Lower leg skin (tissue), 3 donors: ENCODE data around the gene BEX5.

ENCODE experiments used
- POLR2A ChIP-seq, 2 donors: fragments of 450-650 bp; IDR thresholded peaks; one replicate each; pipeline ENCODE4 v1.6.1; 2016 to 2017; ENCODE audit warnings: antibody characterized with exemption in 2 of 2, mild to moderate bottlenecking in 1 of 2, moderate library complexity in 1 of 2
- TF ChIP-seq, protein P1 (sequence below), 3 donors: fragments of 450-650 bp; IDR thresholded peaks; one replicate each; pipeline ENCODE4 v1.5.1; 2016; ENCODE audit warnings: antibody characterized with exemption in 3 of 3, mild to moderate bottlenecking in 3 of 3, moderate library complexity in 2 of 3

DNA sequence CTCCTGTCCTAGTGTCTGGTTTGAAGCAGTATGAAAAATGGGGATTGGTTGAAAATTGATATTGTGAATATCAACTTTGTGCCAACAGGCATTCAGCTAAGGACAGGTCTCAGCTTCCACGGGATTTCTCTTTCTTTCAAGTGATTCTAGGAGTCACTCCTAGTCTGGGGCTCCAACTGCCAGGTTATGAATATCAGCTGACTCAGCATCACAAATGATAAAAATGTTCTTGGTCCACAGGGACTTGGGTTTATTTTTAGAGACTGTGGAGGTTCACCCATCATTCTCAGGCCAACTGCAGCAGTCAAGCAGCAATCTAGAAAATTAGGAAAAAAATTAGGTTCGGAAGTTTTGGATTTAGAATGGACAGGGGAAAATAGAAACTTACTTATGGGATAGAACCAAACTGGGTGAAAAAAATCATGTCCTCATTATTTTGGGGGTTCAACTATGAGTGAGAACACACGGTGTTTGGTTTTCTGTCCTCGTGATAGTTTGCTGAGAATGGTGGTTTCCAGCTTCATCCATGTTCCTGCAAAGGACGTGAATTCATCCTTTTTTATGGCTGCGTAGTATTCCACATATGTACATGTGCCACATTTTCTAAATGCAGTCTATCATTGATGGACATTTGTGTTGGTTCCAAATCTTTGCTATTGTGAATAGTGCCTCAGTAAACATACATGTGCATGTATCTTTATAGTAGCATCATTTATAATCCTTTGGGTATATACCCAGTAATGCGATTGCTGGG lies 30.4 kb upstream of the BEX5 start:
- no peak for TF ChIP-seq POLR2A (IDR thresholded peaks at IDR 0.05)
- TF ChIP-seq, protein P1, sequence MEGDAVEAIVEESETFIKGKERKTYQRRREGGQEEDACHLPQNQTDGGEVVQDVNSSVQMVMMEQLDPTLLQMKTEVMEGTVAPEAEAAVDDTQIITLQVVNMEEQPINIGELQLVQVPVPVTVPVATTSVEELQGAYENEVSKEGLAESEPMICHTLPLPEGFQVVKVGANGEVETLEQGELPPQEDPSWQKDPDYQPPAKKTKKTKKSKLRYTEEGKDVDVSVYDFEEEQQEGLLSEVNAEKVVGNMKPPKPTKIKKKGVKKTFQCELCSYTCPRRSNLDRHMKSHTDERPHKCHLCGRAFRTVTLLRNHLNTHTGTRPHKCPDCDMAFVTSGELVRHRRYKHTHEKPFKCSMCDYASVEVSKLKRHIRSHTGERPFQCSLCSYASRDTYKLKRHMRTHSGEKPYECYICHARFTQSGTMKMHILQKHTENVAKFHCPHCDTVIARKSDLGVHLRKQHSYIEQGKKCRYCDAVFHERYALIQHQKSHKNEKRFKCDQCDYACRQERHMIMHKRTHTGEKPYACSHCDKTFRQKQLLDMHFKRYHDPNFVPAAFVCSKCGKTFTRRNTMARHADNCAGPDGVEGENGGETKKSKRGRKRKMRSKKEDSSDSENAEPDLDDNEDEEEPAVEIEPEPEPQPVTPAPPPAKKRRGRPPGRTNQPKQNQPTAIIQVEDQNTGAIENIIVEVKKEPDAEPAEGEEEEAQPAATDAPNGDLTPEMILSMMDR (IDR thresholded peaks at IDR 0.05), result no peak
